IPS-18c (cell line): ENCODE results near the gene EIF4G1.

Experiments
- H3K4me3 ChIP-seq: 2 replicates; pipeline ENCODE4 v1.7.0; 2013; ENCODE audit warnings: low read depth, mild to moderate bottlenecking, low read length, moderate library complexity; ENCODE audit not compliant: insufficient read depth
- H3K9me3 ChIP-seq: one replicate; pipeline ENCODE4 v1.6.1; 2013; ENCODE audit warnings: mild to moderate bottlenecking, low read length, moderate library complexity; ENCODE audit not compliant: control insufficient read depth, insufficient read depth

Gene EIF4G1

GRCh38 chr3:184368586-184369183, 54.3 kb downstream of the EIF4G1 start:
- no peaks in the 10 kb centered on the region for H3K9me3 ChIP-seq
- H3K4me3 ChIP-seq, result no peak overlapping the region

DNA sequence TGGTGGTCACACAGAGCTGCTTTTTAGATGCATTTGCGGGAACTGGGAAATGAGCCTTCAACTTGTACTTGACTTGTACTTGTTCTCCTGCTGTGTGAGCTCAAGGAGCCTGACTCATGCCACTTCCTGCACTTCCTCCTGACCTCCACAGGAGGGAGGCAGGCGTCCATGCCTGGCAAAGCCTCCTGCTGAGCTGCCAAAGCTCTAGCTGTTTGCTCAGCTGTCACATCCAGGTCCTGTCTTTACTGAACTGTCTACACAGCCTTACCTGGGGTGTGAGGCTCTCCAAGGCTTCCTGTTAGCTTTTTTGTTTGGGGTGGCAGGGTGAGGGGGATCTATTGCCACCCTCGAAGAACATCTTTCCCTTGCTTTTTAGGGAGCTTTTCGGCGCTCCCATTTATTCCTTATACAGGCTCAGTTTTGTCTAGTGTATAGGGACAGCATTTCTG, 57.2 kb downstream of the EIF4G1 start:
- Histone ChIP-seq H3K4me3 (no peak overlapping the region), H3K9me3 (no peaks in the 10 kb centered on the region)

- H3K9me3 ChIP-seq, result no peaks in the 10 kb centered on the region
- no peak overlapping the region for H3K4me3 ChIP-seq
These were observed 58.0 kb downstream of the EIF4G1 start for GRCh38 chr3:184372296-184372821.

DNA sequence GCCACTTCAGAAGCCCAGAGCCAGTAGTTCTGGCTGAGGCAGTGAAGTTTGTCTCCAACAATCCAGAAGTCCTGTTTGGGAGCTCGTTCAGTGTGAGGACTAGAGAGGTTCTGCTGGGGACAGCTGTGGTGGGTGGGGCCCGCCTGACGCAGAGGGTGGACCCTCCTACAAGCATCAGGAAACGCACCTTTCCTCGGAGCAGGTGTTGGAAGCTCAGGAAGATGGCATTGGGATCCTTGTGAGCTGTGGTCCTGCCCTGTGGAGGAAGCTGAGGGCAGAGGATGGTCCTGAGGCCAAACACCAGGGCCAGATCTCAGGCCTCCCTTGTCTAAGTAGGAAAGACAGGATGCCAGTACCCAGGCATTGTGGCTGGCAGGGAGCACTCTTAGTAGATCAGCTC, 58.5 kb downstream of the EIF4G1 start:
- no peaks in the 10 kb centered on the region for H3K9me3 ChIP-seq
- H3K4me3 ChIP-seq, result no peak overlapping the region

- H3K4me3 ChIP-seq, result no peak overlapping the region
- H3K9me3 ChIP-seq, result no peaks in the 10 kb centered on the region
These were observed 59.0 kb downstream of the EIF4G1 start for GRCh38 chr3:184373422-184373821.

DNA sequence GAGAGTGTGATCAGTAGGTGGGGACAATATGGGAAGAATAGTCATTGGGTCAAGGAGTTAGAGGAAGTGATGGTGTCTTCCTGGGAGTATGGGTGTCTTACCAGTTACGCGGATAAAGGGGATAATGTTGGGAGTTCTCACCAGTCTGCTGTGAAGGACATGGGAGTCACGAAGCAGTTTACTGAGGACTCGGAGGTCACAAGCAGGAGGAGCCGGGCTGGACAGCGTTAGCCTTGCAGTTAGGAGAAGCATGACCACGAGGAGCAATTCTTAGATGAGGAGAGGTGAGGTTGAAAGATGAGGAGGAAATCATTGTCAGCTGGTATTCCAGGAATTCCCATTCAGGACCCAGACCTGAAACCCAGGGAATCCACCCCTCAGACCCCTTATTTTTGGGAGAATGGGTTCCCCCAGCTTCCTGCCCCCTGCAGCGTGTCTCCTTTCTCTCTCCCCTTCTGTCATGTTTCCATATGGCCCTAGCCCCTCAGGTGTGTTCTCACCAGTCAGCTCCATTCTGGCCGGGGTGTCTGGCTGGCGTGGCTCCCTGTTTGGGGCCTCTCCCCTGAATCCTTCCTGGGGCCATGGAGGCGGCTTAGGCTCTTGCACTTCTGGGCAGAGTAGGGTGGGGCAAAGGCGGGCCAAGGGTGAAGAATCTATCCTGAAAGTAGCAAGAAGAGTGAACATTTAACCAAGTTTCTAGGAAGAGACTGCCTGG, 61.5 kb downstream of the EIF4G1 start:
- no peaks in the 10 kb centered on the region for H3K9me3 ChIP-seq
- H3K4me3 ChIP-seq, result no peak overlapping the region

GRCh38 chr3:184377374-184377773, 63.0 kb downstream of the EIF4G1 start:
- no peaks in the 10 kb centered on the region for H3K9me3 ChIP-seq
- peak overlapping the region; percentile 26 for H3K4me3 ChIP-seq

GRCh38 chr3:184377882-184378445, 63.6 kb downstream of the EIF4G1 start, which contains the start of gene THPO:
Gene THPO, minus strand, starts transcription at chr3:184378207. Its CDS starts 1,948 bp downstream, at chr3:184376259.
- peak within 1 kb of the TSS; percentile 26 for H3K4me3 ChIP-seq

DNA sequence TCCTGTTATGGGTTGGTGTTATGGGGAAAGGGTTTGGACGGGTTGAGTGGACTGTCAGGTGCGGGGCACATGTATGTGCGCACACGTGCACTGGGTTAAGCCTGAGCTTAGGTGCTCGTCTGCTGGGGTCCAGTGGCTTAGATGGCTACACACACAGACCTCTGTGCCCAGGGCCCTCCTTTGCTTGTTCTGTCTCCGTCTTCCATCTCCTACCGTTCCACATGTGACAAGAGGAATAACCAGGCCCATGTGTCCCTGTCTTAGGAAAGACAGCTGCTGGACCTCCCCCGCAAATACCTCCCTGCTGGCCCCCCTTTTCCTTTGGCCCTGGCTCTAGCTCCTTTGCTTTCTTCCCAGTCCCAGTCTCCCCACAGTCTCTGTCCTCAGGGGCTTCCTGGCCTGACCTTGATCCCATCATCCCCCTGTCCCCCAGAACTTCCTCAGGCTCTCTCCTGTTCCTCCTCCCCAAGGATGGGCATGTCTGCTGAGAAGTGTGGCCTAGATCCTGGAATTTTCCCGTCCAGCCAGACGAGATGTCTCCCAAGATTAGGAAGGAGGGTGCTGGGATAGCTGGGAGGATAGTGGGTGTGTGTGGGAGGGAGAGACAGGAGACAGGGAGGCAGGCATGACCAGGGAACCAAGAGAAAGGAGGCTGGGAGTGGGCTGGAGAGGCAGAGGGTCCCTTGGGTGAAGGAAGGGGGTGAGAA, 64.4 kb downstream of the EIF4G1 start:
- H3K4me3 ChIP-seq, result no peak overlapping the region
- no peaks in the 10 kb centered on the region for H3K9me3 ChIP-seq

More at GRCh38 chr3:184377882-184378445, 63.6 kb downstream of the EIF4G1 start, which contains the start of gene THPO:
- H3K9me3 ChIP-seq, result no peaks in the 10 kb centered on the region

GRCh38 chr3:184379358-184380184, 65.2 kb downstream of the EIF4G1 start, which contains the start of gene CHRD:
Gene CHRD, plus strand, starts transcription at chr3:184380054. Its CDS starts 265 bp downstream, at chr3:184380319.
- Histone ChIP-seq H3K9me3 (no peaks in the 10 kb centered on the region), H3K4me3 (peak within 1 kb of the TSS; percentile 60)

DNA sequence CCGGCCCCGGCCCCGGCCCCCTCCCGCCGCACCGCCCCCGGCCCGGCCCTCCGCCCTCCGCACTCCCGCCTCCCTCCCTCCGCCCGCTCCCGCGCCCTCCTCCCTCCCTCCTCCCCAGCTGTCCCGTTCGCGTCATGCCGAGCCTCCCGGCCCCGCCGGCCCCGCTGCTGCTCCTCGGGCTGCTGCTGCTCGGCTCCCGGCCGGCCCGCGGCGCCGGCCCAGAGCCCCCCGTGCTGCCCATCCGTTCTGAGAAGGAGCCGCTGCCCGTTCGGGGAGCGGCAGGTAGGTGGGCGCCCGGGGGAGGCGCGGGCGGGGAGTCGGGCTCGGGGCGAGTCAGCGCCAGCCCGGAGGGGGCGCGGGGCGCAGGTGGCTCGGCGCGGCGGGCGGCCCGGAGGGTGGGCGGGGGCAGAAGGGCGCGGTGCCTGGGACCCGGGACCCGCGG, 65.8 kb downstream of the EIF4G1 start:
- peak overlapping the region; percentile 60 for H3K4me3 ChIP-seq
- H3K9me3 ChIP-seq, result no peaks in the 10 kb centered on the region

- peak overlapping the region; percentile 60 for H3K4me3 ChIP-seq
- no peaks in the 10 kb centered on the region for H3K9me3 ChIP-seq
These were observed 66.3 kb downstream of the EIF4G1 start for GRCh38 chr3:184380627-184381260.

DNA sequence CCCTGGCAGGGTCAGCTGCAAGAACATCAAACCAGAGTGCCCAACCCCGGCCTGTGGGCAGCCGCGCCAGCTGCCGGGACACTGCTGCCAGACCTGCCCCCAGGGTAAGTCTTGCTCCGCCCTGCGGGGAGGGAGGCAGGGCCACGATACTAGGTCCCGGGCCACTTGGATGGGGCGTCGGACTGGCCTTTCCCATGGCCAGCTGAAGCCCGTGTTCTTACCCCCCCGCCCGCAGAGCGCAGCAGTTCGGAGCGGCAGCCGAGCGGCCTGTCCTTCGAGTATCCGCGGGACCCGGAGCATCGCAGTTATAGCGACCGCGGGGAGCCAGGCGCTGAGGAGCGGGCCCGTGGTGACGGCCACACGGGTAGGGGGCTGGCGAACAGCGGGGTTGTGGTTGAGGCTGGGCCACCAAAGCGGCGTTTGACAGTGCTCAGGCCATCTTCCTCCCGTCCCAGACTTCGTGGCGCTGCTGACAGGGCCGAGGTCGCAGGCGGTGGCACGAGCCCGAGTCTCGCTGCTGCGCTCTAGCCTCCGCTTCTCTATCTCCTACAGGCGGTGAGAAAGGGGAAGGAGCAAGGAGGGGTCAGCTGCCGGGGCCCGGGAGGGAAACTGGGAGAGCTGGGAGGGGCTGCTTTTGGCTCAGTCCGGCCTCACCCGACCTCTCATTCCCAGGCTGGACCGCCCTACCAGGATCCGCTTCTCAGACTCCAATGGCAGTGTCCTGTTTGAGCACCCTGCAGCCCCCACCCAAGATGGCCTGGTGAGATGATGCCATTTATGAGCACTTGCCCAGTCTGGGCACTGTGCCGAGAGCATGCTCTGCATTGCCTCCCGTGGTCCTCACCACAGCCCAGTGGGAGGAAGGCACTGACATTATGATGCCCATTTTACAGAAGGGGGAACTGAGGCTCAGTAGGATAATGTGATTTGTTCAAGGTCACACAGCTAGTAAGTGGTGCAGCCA, 67.1 kb downstream of the EIF4G1 start:
- no peaks in the 10 kb centered on the region for H3K9me3 ChIP-seq
- H3K4me3 ChIP-seq, result peak overlapping the region; percentile 60

DNA sequence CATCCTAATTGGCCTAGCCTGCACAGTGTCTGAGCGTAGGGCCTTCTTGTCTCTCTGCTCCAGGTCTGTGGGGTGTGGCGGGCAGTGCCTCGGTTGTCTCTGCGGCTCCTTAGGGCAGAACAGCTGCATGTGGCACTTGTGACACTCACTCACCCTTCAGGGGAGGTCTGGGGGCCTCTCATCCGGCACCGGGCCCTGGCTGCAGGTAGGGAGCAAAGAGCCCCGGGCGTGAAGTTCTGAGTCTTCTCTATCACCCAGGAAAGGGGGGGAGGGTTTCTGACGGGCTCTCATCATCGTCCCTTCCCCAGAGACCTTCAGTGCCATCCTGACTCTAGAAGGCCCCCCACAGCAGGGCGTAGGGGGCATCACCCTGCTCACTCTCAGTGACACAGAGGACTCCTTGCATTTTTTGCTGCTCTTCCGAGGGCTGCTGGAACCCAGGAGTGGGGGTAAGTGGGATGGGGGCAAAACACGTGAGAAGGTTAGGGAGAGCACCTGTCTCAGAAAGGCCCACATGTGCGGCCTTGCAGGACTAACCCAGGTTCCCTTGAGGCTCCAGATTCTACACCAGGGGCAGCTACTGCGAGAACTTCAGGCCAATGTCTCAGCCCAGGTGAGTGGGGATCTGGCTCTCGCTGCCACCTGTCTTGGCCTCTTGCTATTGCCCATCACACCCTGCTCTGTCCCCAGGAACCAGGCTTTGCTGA, 68.1 kb downstream of the EIF4G1 start:
- Histone ChIP-seq H3K9me3 (no peaks in the 10 kb centered on the region), H3K4me3 (no peak overlapping the region)
